ENCODE data around the gene ASCL1.
A peak's percentile ranks its signal among the peaks of the same experiment; 100 is the strongest.

Gene ASCL1

GRCh38 chr12:102956738-102957327, 641 bp upstream of the ASCL1 start:
- H3K4me2 ChIP-seq, result no peak overlapping the region
- H3K27me3 ChIP-seq (ENCODE audit: insufficient read depth, low read depth), result no peaks in the 10 kb centered on the region
- TF ChIP-seq, protein P1, sequence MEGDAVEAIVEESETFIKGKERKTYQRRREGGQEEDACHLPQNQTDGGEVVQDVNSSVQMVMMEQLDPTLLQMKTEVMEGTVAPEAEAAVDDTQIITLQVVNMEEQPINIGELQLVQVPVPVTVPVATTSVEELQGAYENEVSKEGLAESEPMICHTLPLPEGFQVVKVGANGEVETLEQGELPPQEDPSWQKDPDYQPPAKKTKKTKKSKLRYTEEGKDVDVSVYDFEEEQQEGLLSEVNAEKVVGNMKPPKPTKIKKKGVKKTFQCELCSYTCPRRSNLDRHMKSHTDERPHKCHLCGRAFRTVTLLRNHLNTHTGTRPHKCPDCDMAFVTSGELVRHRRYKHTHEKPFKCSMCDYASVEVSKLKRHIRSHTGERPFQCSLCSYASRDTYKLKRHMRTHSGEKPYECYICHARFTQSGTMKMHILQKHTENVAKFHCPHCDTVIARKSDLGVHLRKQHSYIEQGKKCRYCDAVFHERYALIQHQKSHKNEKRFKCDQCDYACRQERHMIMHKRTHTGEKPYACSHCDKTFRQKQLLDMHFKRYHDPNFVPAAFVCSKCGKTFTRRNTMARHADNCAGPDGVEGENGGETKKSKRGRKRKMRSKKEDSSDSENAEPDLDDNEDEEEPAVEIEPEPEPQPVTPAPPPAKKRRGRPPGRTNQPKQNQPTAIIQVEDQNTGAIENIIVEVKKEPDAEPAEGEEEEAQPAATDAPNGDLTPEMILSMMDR (conservative IDR thresholded peaks at IDR 0.05; ENCODE audit: low read depth, low read length), result no peak
- no peaks in the 10 kb centered on the region for H3K4me1 ChIP-seq (ENCODE audit: low read depth, poor library complexity, severe bottlenecking)
- no peak overlapping the region for H3K9ac ChIP-seq
- no peak overlapping the region for H3K4me3 ChIP-seq (IDR thresholded peaks at IDR 0.05; ENCODE audit: insufficient read depth, low read depth, low read length)
- H2AFZ ChIP-seq (ENCODE audit: low read depth), result no peak overlapping the region
- H3K27ac ChIP-seq, result no peak overlapping the region
- no peaks in the 10 kb centered on the region for H4K20me1 ChIP-seq (ENCODE audit: insufficient read depth)
- H3K36me3 ChIP-seq (ENCODE audit: insufficient read depth), result no peaks in the 10 kb centered on the region
- no peaks in the 10 kb centered on the region for H3K79me2 ChIP-seq (ENCODE audit: insufficient read depth, low read depth)

DNA sequence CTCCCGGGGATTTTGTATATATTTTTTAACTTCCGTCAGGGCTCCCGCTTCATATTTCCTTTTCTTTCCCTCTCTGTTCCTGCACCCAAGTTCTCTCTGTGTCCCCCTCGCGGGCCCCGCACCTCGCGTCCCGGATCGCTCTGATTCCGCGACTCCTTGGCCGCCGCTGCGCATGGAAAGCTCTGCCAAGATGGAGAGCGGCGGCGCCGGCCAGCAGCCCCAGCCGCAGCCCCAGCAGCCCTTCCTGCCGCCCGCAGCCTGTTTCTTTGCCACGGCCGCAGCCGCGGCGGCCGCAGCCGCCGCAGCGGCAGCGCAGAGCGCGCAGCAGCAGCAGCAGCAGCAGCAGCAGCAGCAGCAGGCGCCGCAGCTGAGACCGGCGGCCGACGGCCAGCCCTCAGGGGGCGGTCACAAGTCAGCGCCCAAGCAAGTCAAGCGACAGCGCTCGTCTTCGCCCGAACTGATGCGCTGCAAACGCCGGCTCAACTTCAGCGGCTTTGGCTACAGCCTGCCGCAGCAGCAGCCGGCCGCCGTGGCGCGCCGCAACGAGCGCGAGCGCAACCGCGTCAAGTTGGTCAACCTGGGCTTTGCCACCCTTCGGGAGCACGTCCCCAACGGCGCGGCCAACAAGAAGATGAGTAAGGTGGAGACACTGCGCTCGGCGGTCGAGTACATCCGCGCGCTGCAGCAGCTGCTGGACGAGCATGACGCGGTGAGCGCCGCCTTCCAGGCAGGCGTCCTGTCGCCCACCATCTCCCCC, 777 bp downstream of the ASCL1 start:
- TF ChIP-seq, protein P1 (conservative IDR thresholded peaks at IDR 0.05; ENCODE audit: low read depth, low read length), result no peak
- Histone ChIP-seq H3K4me2 (no peak overlapping the region; the same call in 1 of the 2 replicates), H3K4me3 (IDR thresholded peaks at IDR 0.05; ENCODE audit: insufficient read depth, low read depth, low read length) (no peak overlapping the region), H3K27ac (no peak overlapping the region), H3K27me3 (ENCODE audit: insufficient read depth, low read depth) (no peaks in the 10 kb centered on the region), H2AFZ (ENCODE audit: low read depth) (peak overlapping the region; percentile 22; the same call in 1 of the 2 replicates), H3K4me1 (ENCODE audit: low read depth, poor library complexity, severe bottlenecking) (no peaks in the 10 kb centered on the region), H3K9ac (no peak overlapping the region), H4K20me1 (ENCODE audit: insufficient read depth) (no peaks in the 10 kb centered on the region), H3K79me2 (ENCODE audit: insufficient read depth, low read depth) (no peaks in the 10 kb centered on the region), H3K36me3 (ENCODE audit: insufficient read depth) (no peaks in the 10 kb centered on the region)

GRCh38 chr12:102958830-102959176, 1.3 kb downstream of the ASCL1 start:
- H3K4me3 ChIP-seq (IDR thresholded peaks at IDR 0.05; ENCODE audit: insufficient read depth, low read depth, low read length), result no peak overlapping the region
- no peaks in the 10 kb centered on the region for H4K20me1 ChIP-seq (ENCODE audit: insufficient read depth)
- H3K4me1 ChIP-seq (ENCODE audit: low read depth, poor library complexity, severe bottlenecking), result no peaks in the 10 kb centered on the region
- H2AFZ ChIP-seq (ENCODE audit: low read depth), result no peak overlapping the region
- H3K27me3 ChIP-seq (ENCODE audit: insufficient read depth, low read depth), result no peaks in the 10 kb centered on the region
- H3K27ac ChIP-seq, result no peak overlapping the region
- TF ChIP-seq, protein P1 (conservative IDR thresholded peaks at IDR 0.05; ENCODE audit: low read depth, low read length), result no peak
- H3K36me3 ChIP-seq (ENCODE audit: insufficient read depth), result no peaks in the 10 kb centered on the region
- H3K9ac ChIP-seq, result no peak overlapping the region
- H3K79me2 ChIP-seq (ENCODE audit: insufficient read depth, low read depth), result no peaks in the 10 kb centered on the region
- H3K4me2 ChIP-seq, result no peak overlapping the region

DNA sequence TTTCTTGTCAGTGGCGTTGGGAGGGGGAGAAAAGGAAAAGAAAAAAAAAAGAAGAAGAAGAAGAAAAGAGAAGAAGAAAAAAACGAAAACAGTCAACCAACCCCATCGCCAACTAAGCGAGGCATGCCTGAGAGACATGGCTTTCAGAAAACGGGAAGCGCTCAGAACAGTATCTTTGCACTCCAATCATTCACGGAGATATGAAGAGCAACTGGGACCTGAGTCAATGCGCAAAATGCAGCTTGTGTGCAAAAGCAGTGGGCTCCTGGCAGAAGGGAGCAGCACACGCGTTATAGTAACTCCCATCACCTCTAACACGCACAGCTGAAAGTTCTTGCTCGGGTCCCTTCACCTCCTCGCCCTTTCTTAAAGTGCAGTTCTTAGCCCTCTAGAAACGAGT, 1.9 kb downstream of the ASCL1 start:
- TF ChIP-seq, protein P1 (conservative IDR thresholded peaks at IDR 0.05; ENCODE audit: low read depth, low read length), result no peak
- H4K20me1 ChIP-seq (ENCODE audit: insufficient read depth), result no peaks in the 10 kb centered on the region
- no peak overlapping the region for H3K9ac ChIP-seq
- no peaks in the 10 kb centered on the region for H3K79me2 ChIP-seq (ENCODE audit: insufficient read depth, low read depth)
- no peak overlapping the region for H2AFZ ChIP-seq (ENCODE audit: low read depth)
- H3K4me3 ChIP-seq (IDR thresholded peaks at IDR 0.05; ENCODE audit: insufficient read depth, low read depth, low read length), result no peak overlapping the region
- no peaks in the 10 kb centered on the region for H3K4me1 ChIP-seq (ENCODE audit: low read depth, poor library complexity, severe bottlenecking)
- H3K36me3 ChIP-seq (ENCODE audit: insufficient read depth), result no peaks in the 10 kb centered on the region
- H3K27ac ChIP-seq, result no peak overlapping the region
- no peaks in the 10 kb centered on the region for H3K27me3 ChIP-seq (ENCODE audit: insufficient read depth, low read depth)
- H3K4me2 ChIP-seq, result no peak overlapping the region

Data from KMS-11 (cell line).